Kidney (tissue), 14 donors: ENCODE data around the gene GPR17. TPM values are rescaled to one million over a fixed set of nuclear protein-coding genes. Genes with fewer than 3 reads are reported as not detected.

Source experiments
- DNase-seq, 5 donors: peaks; one replicate each; pipeline ENCODE4 v3.0.0-alpha.2; 2013 to 2020
- FAIRE-seq: peaks from 2 replicates; lab custom pipeline; 2012; peaks lifted over from hg19 to GRCh38; lab: Jason Lieb, UNC
- H3K27ac ChIP-seq, 2 donors: one replicate each; pipeline ENCODE4 v1.7.0; 2013; ENCODE audit warnings: low read depth in 2 of 2, low read length in 2 of 2, inconsistent platforms in 1 of 2
- H3K27me3 ChIP-seq: one replicate; pipeline ENCODE4 v1.7.1; 2013; ENCODE audit warnings: low read length, inconsistent platforms; ENCODE audit not compliant: control insufficient read depth, insufficient read depth
- H3K36me3 ChIP-seq, 3 donors: one replicate each; pipeline versions ENCODE4 v1.7.0 to v1.7.1; 2013; ENCODE audit warnings: low read length in 3 of 3, control low read depth in 1 of 3, inconsistent platforms in 1 of 3; ENCODE audit not compliant: insufficient read depth in 3 of 3, control insufficient read depth in 2 of 3
- H3K4me1 ChIP-seq, 3 donors: one replicate each; pipeline versions ENCODE4 v1.7.0 to v1.7.1; 2013; ENCODE audit warnings: low read length in 3 of 3, inconsistent platforms in 1 of 3, low read depth in 1 of 3; ENCODE audit not compliant: control insufficient read depth in 2 of 3, insufficient read depth in 2 of 3
- H3K4me3 ChIP-seq, 3 donors: one replicate each; pipeline versions ENCODE4 v1.7.0 to v1.8.1; 2013; ENCODE audit warnings: low read length in 3 of 3, control low read depth in 1 of 3, inconsistent platforms in 1 of 3
- H3K9ac ChIP-seq, 3 donors: one replicate each; pipeline versions ENCODE4 v1.7.0 to v1.7.1; 2013; ENCODE audit warnings: low read length in 3 of 3, control low read depth in 1 of 3, inconsistent platforms in 1 of 3
- H3K9me3 ChIP-seq, 3 donors: one replicate each; pipeline versions ENCODE4 v1.7.0 to v1.7.1; 2013; ENCODE audit warnings: low read length in 3 of 3, control low read depth in 1 of 3, inconsistent platforms in 1 of 3; ENCODE audit not compliant: control insufficient read depth in 2 of 3, insufficient read depth in 1 of 3
- intact Hi-C: fragments of 100-400 bp; cut with DNase I; formaldehyde crosslinking; loops from one replicate; pipeline ENCODE4 v1.11.1; 2022
- polyA plus RNA-seq: library from polyadenylated mRNA; stranded (reverse); fragments of 350-450 nt; fragmentation: Illumina TruSeq; extraction: RNeasy Lipid Tissue Mini Kit (QIAGEN cat#74804); gene quantifications from one replicate; pipeline ENCODE4 v1.2.3, GENCODE V29; 2014; ENCODE audit warnings: low read depth, low replicate concordance; ENCODE audit not compliant: insufficient read depth
- total RNA-seq: library from RNA; stranded (reverse); fragmentation: NEBNext Ultra II Directional; extraction: Animal tissue kit (Norgen Biotek cat#: 25700); gene quantifications from one replicate; pipeline ENCODE4 v1.2.1, GENCODE V29; 2021
- TF ChIP-seq, protein P1 (sequence below): IDR thresholded peaks from 3 replicates; pipeline ENCODE4 v1.5.1; 2012; ENCODE audit warnings: mild to moderate bottlenecking, moderate library complexity, borderline replicate concordance; ENCODE audit not compliant: insufficient read depth; ENCODE audit errors: extremely low read depth
- donor health status: control.
- donor health status: control.
- donor health status: control.
- donor health status: control.
- donor health status: control.
- donor health status: DM: yes; HTN: yes; CAD: no.
- donor health status: Normal renal cell carcinoma (clear cell type).

GPR17 gene
- total and polyA plus RNA-seq, 2 donors from 2014 or later: 0.39 to 0.50 TPM

DNA sequence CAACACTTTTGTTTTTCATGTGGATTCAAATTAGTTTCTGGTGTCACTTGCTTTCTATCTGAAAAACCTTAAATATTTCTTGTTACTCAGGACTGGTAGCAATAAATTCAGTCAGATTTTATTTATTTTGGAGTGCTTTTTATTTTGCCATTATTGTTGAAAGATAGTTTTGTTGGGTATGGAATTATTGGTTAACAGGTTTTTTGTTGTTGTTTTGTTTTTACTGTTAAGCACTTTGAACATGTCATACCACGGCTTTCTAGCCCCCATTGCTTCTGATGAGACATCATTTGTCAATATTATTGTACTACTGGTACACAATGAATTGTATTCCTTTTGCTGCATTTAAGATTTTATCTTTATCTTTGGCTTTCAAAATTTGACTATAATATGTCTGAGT lies 42.5 kb downstream of the GPR17 start:
- H3K27ac ChIP-seq: no peak overlapping the region
- TF ChIP-seq, protein P1, sequence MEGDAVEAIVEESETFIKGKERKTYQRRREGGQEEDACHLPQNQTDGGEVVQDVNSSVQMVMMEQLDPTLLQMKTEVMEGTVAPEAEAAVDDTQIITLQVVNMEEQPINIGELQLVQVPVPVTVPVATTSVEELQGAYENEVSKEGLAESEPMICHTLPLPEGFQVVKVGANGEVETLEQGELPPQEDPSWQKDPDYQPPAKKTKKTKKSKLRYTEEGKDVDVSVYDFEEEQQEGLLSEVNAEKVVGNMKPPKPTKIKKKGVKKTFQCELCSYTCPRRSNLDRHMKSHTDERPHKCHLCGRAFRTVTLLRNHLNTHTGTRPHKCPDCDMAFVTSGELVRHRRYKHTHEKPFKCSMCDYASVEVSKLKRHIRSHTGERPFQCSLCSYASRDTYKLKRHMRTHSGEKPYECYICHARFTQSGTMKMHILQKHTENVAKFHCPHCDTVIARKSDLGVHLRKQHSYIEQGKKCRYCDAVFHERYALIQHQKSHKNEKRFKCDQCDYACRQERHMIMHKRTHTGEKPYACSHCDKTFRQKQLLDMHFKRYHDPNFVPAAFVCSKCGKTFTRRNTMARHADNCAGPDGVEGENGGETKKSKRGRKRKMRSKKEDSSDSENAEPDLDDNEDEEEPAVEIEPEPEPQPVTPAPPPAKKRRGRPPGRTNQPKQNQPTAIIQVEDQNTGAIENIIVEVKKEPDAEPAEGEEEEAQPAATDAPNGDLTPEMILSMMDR: no peak
- no peak overlapping the region for H3K9ac ChIP-seq
- H3K9me3 ChIP-seq: peaks cover 0 to 9% (median 0%) of the 10 kb centered on the region in 3 donors
- H3K27me3 ChIP-seq: no peaks in the 10 kb centered on the region
- no peak overlapping the region for H3K4me3 ChIP-seq
- no peaks in the 10 kb centered on the region for H3K36me3 ChIP-seq
- DNase-seq (no peak), FAIRE-seq (no peak)
- H3K4me1 ChIP-seq: peaks cover 0 to 2% (median 0%) of the 10 kb centered on the region in 3 donors
- intact Hi-C loops: no loop called here

DNA sequence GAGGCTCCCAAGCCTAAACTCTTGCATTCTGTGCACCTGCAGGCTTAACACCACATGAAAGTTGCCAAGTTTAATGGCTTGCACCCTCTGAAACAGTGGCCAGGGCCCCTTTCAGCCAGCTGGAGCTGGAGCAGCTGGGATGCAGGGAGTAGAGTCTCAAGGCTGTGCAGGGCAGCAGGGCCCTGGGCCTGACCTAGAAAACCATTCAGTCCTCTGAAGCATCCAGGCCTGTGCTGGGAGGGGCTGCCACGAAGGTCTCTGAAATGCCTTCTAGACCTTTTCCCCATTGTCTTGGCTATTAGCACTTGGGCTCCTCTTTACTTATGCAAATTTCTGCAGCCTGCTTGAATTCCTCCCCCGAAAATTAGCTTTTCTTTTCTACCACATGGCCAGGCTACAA lies 44.7 kb downstream of the GPR17 start:
- no peak for FAIRE-seq

DNA sequence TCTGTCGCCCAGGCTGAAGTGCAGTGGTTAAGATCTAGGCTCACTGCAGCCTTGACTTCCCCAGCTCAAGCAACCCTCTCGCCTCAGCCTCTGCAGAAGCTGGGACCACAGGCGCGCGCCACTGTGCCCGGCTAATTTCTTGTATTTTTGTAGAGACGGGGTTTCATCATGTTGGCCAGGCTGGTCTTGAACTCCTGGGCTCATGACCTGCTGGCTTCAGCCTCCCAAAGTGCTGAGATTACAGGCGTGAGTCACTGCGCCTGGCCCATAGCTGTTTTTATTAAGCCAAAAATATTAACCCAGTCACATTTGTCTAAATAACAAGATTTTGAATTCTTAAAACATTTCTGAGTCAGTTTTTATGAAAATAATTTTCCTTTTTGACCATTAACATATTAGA lies 49.0 kb downstream of the GPR17 start:
- DNase-seq (no peak), FAIRE-seq (no peak)
- no peaks in the 10 kb centered on the region for H3K4me1 ChIP-seq
- no peak overlapping the region for H3K9ac ChIP-seq
- no peaks in the 10 kb centered on the region for H3K27me3 ChIP-seq
- no peak overlapping the region for H3K27ac ChIP-seq
- intact Hi-C loops: no loop called here
- no peaks in the 10 kb centered on the region for H3K36me3 ChIP-seq
- no peak overlapping the region for H3K4me3 ChIP-seq
- TF ChIP-seq, protein P1: no peak
- H3K9me3 ChIP-seq: peaks cover 0 to 7% (median 0%) of the 10 kb centered on the region in 3 donors

More for the DNA sequence above, 44.7 kb downstream of the GPR17 start:
- intact Hi-C loops: no loop called here
- H3K4me3 ChIP-seq: no peak overlapping the region
- TF ChIP-seq, protein P1: no peak
- H3K36me3 ChIP-seq: no peaks in the 10 kb centered on the region
- peaks cover 0 to 9% (median 0%) of the 10 kb centered on the region in 3 donors for H3K9me3 ChIP-seq
- no peaks in the 10 kb centered on the region for H3K4me1 ChIP-seq
- H3K27ac ChIP-seq: no peak overlapping the region
- H3K9ac ChIP-seq: no peak overlapping the region
- no peaks in the 10 kb centered on the region for H3K27me3 ChIP-seq
- no peak for DNase-seq
